H1 (cell line): ENCODE data around the gene KCNK15. TPM values are rescaled to one million over a fixed set of nuclear protein-coding genes. Genes with fewer than 3 reads are reported as not detected.

ENCODE experiments used
- BACH1 ChIP-seq: IDR thresholded peaks from 2 replicates; pipeline ENCODE4 v1.6.1; 2012; ENCODE audit warnings: low read length, improper control_type of control experiment
- JUN ChIP-seq: IDR thresholded peaks from 2 replicates; pipeline ENCODE4 v1.6.1; 2011; ENCODE audit warnings: low read depth, mild to moderate bottlenecking, improper control_type of control experiment, low read length
- POLR2AphosphoS5 ChIP-seq: IDR thresholded peaks from 2 replicates; pipeline ENCODE4 v1.6.1; 2011; ENCODE audit warnings: low read depth, low read length
- RAD21 ChIP-seq, 2 experiments: IDR thresholded peaks in 1 of 2; conservative IDR thresholded peaks in 1 of 2; 2 replicates each; pipeline ENCODE4 v1.6.1; 2011; ENCODE audit warnings: low read depth in 2 of 2, low read length in 2 of 2, improper control_type of control experiment in 1 of 2, inconsistent platforms in 1 of 2, mild to moderate bottlenecking in 1 of 2, moderate library complexity in 1 of 2
- SIN3A ChIP-seq, 2 experiments: IDR thresholded peaks in 1 of 2; conservative IDR thresholded peaks in 1 of 2; 2 replicates each; pipeline ENCODE4 v1.6.1; 2011 to 2012; ENCODE audit warnings: low read length in 2 of 2, improper control_type of control experiment in 1 of 2, low read depth in 1 of 2, mild to moderate bottlenecking in 1 of 2
- SP1 ChIP-seq: IDR thresholded peaks from 2 replicates; pipeline ENCODE4 v1.6.1; 2011; ENCODE audit warnings: low read depth, low read length
- USF2 ChIP-seq: IDR thresholded peaks from 2 replicates; pipeline ENCODE4 v1.6.1; 2011; ENCODE audit warnings: low read length, improper control_type of control experiment
- polyA plus RNA-seq, 7 experiments: library from polyadenylated mRNA; depleted of rRNA in 3 of 7; stranded (reverse) in 5 of 7; unstranded in 2 of 7; fragments of >200 nt in 5 of 7; fragments of 200-250 nt in 2 of 7; gene quantifications; 1 replicate in 5 of 7; 2 replicates in 1 of 7; 4 replicates in 1 of 7; pipeline versions ENCODE4 v1.2.1 to v1.2.3, GENCODE V29; 2011 to 2013; ENCODE audit warnings: missing spikeins in 2 of 7, mixed read lengths in 2 of 7
- total RNA-seq: library from RNA; stranded (reverse); fragmentation: NEBNext Ultra II Directional; extraction: Animal tissue kit (Norgen Biotek cat#: 25700); gene quantifications from 2 replicates; pipeline ENCODE4 v1.2.1, GENCODE V29; 2021
- TF ChIP-seq, protein P1 (sequence below): fragments of 300-600 bp; sonication (generic); IDR thresholded peaks from 2 replicates; pipeline ENCODE4 v1.7.1; 2012; ENCODE audit warnings: low read length, moderate library complexity, mild to moderate bottlenecking, inconsistent platforms; ENCODE audit not compliant: insufficient replicate concordance

The KCNK15 gene
- total and polyA plus RNA-seq, 2 of the 8 experiments (the other 6 are each of a cell fraction or from before 2014, with no cell fraction given): 0.24 to 0.33 TPM

- TF ChIP-seq SIN3A (conservative IDR thresholded peaks at IDR 0.05 in 1 of 2, IDR thresholded peaks at IDR 0.05 in 1 of 2; ENCODE audit: low read depth in 1 of 2, low read length in 2 of 2) (peak in 1 of 2 experiments; percentile 48; a peak in 1 of 4 replicates), BACH1 (no peak), USF2 (no peak), RAD21 (IDR thresholded peaks at IDR 0.05 in 1 of 2, conservative IDR thresholded peaks at IDR 0.05 in 1 of 2; ENCODE audit: low read depth in 2 of 2, low read length in 2 of 2) (peak; percentile 83 to 84), POLR2AphosphoS5 (0 out of 2 replicates have a peak, but pooled peaks have one; percentile 19), SP1 (no peak), JUN (no peak)
- TF ChIP-seq, protein P1, sequence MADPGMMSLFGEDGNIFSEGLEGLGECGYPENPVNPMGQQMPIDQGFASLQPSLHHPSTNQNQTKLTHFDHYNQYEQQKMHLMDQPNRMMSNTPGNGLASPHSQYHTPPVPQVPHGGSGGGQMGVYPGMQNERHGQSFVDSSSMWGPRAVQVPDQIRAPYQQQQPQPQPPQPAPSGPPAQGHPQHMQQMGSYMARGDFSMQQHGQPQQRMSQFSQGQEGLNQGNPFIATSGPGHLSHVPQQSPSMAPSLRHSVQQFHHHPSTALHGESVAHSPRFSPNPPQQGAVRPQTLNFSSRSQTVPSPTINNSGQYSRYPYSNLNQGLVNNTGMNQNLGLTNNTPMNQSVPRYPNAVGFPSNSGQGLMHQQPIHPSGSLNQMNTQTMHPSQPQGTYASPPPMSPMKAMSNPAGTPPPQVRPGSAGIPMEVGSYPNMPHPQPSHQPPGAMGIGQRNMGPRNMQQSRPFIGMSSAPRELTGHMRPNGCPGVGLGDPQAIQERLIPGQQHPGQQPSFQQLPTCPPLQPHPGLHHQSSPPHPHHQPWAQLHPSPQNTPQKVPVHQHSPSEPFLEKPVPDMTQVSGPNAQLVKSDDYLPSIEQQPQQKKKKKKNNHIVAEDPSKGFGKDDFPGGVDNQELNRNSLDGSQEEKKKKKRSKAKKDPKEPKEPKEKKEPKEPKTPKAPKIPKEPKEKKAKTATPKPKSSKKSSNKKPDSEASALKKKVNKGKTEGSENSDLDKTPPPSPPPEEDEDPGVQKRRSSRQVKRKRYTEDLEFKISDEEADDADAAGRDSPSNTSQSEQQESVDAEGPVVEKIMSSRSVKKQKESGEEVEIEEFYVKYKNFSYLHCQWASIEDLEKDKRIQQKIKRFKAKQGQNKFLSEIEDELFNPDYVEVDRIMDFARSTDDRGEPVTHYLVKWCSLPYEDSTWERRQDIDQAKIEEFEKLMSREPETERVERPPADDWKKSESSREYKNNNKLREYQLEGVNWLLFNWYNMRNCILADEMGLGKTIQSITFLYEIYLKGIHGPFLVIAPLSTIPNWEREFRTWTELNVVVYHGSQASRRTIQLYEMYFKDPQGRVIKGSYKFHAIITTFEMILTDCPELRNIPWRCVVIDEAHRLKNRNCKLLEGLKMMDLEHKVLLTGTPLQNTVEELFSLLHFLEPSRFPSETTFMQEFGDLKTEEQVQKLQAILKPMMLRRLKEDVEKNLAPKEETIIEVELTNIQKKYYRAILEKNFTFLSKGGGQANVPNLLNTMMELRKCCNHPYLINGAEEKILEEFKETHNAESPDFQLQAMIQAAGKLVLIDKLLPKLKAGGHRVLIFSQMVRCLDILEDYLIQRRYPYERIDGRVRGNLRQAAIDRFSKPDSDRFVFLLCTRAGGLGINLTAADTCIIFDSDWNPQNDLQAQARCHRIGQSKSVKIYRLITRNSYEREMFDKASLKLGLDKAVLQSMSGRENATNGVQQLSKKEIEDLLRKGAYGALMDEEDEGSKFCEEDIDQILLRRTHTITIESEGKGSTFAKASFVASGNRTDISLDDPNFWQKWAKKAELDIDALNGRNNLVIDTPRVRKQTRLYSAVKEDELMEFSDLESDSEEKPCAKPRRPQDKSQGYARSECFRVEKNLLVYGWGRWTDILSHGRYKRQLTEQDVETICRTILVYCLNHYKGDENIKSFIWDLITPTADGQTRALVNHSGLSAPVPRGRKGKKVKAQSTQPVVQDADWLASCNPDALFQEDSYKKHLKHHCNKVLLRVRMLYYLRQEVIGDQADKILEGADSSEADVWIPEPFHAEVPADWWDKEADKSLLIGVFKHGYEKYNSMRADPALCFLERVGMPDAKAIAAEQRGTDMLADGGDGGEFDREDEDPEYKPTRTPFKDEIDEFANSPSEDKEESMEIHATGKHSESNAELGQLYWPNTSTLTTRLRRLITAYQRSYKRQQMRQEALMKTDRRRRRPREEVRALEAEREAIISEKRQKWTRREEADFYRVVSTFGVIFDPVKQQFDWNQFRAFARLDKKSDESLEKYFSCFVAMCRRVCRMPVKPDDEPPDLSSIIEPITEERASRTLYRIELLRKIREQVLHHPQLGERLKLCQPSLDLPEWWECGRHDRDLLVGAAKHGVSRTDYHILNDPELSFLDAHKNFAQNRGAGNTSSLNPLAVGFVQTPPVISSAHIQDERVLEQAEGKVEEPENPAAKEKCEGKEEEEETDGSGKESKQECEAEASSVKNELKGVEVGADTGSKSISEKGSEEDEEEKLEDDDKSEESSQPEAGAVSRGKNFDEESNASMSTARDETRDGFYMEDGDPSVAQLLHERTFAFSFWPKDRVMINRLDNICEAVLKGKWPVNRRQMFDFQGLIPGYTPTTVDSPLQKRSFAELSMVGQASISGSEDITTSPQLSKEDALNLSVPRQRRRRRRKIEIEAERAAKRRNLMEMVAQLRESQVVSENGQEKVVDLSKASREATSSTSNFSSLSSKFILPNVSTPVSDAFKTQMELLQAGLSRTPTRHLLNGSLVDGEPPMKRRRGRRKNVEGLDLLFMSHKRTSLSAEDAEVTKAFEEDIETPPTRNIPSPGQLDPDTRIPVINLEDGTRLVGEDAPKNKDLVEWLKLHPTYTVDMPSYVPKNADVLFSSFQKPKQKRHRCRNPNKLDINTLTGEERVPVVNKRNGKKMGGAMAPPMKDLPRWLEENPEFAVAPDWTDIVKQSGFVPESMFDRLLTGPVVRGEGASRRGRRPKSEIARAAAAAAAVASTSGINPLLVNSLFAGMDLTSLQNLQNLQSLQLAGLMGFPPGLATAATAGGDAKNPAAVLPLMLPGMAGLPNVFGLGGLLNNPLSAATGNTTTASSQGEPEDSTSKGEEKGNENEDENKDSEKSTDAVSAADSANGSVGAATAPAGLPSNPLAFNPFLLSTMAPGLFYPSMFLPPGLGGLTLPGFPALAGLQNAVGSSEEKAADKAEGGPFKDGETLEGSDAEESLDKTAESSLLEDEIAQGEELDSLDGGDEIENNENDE: no peak
Observed at GRCh38 chr20:44747166-44748004, 1.7 kb downstream of the KCNK15 start (continued).
